GM20431 (cell line): ENCODE data around the gene PLCD3.

ENCODE experiments used
- in situ Hi-C: fragments of 300-500 bp; cut with MseI, MboI; formaldehyde crosslinking; loops from one replicate; pipeline ENCODE4 v1.15.0; 2020; ENCODE audit warnings: low sequenced_read_pairs; ENCODE audit not compliant: unreplicated experiment

PLCD3 gene

GRCh38 chr17:45091778-45092425 lies 40.4 kb downstream of the PLCD3 start:
- in situ Hi-C loops: no loop called here

- in situ Hi-C loops: no loop called here
Measured at GRCh38 chr17:45090711-45091110, 41.6 kb downstream of the PLCD3 start.

GRCh38 chr17:45088741-45089140 lies 43.6 kb downstream of the PLCD3 start:
- in situ Hi-C loops: no loop called here

- in situ Hi-C loops: no loop called here
Measured at GRCh38 chr17:45087978-45088377, 44.3 kb downstream of the PLCD3 start.

GRCh38 chr17:45087504-45087975 lies 44.8 kb downstream of the PLCD3 start:
- in situ Hi-C loops: no loop called here

- in situ Hi-C loops: no loop called here
Measured at GRCh38 chr17:45086865-45087503, 45.3 kb downstream of the PLCD3 start.

- in situ Hi-C loops: no loop called here
Measured at GRCh38 chr17:45086391-45086790, 45.9 kb downstream of the PLCD3 start.

GRCh38 chr17:45081047-45081703 lies 51.1 kb downstream of the PLCD3 start:
- in situ Hi-C loops: no loop called here

- in situ Hi-C loops: no loop called here
Measured at GRCh38 chr17:45077643-45078042, 54.7 kb downstream of the PLCD3 start.

GRCh38 chr17:45073414-45074070 lies 58.8 kb downstream of the PLCD3 start:
- in situ Hi-C loops: no loop called here

GRCh38 chr17:45070809-45071208 lies 61.5 kb downstream of the PLCD3 start:
- in situ Hi-C loops: no loop called here

- in situ Hi-C loops: no loop called here
Measured at GRCh38 chr17:45070001-45070400, 62.3 kb downstream of the PLCD3 start.

GRCh38 chr17:45067637-45068036 lies 64.7 kb downstream of the PLCD3 start:
- in situ Hi-C loops: no loop called here

- in situ Hi-C loops: no loop called here
Measured at GRCh38 chr17:45063198-45063597, 69.1 kb downstream of the PLCD3 start.

GRCh38 chr17:45061606-45062205 lies 70.6 kb downstream of the PLCD3 start:
- in situ Hi-C loops: no loop called here

- in situ Hi-C loops: no loop called here
Measured at GRCh38 chr17:45060797-45061605, 71.3 kb downstream of the PLCD3 start, which contains the start of gene NMT1. Gene NMT1, plus strand, starts transcription at chr17:45061317. Its CDS starts 13 bp downstream, at chr17:45061330.

- in situ Hi-C loops: no loop called here
Measured at GRCh38 chr17:45060382-45060796, 71.9 kb downstream of the PLCD3 start.
